K562 (cell line): Measurements from ENCODE around the gene ELFN2. TPM values are rescaled to one million over a fixed set of nuclear protein-coding genes. Genes with fewer than 3 reads are reported as not detected.

ENCODE experiments used
- C11orf30 ChIP-seq: fragments of 450-650 bp; IDR thresholded peaks from 2 replicates; pipeline ENCODE4 v1.6.1; 2016; ENCODE audit warnings: low read depth, mild to moderate bottlenecking
- E2F3 ChIP-seq: fragments of 250-450 bp; sonication (Bioruptor Pico); IDR thresholded peaks from 2 replicates; pipeline ENCODE4 v1.4.0; 2020; ENCODE audit warnings: mild to moderate bottlenecking
- FOXA1 ChIP-seq: fragments of 450-650 bp; IDR thresholded peaks from 2 replicates; pipeline ENCODE4 v1.6.1; 2016; ENCODE audit warnings: mild to moderate bottlenecking, borderline replicate concordance
- GTF2F1 ChIP-seq: IDR thresholded peaks from 2 replicates; pipeline ENCODE4 v1.6.1; 2011; ENCODE audit warnings: low read depth, low read length, improper control_type of control experiment
- KDM5B ChIP-seq: fragments of 200-600 bp; sonication (generic); IDR thresholded peaks from 2 replicates; pipeline ENCODE4 v1.6.1; 2012; ENCODE audit warnings: low read depth, mild to moderate bottlenecking, moderate library complexity, low read length, control low read depth, inconsistent platforms; ENCODE audit not compliant: insufficient replicate concordance
- LARP7 ChIP-seq: fragments of 450-650 bp; IDR thresholded peaks from 2 replicates; pipeline ENCODE4 v1.6.1; 2016
- MECOM ChIP-seq: fragments of 250-450 bp; sonication (Bioruptor Pico); IDR thresholded peaks from 2 replicates; pipeline ENCODE4 v1.8.0; 2022; ENCODE audit warnings: inconsistent platforms
- MYNN ChIP-seq, 2 experiments: sonication (generic); formaldehyde crosslinking in 1 of 2; IDR thresholded peaks; 2 replicates each; pipeline versions ENCODE4 v1.5.0 to v1.6.1; 2016 to 2020; ENCODE audit warnings: antibody characterized with exemption in 1 of 2, missing genetic modification reagents in 1 of 2
- POLR2G ChIP-seq: fragments of 200-400 bp; formaldehyde crosslinking; IDR thresholded peaks from 2 replicates; pipeline ENCODE4 v1.6.1; 2017; ENCODE audit warnings: low read depth, mild to moderate bottlenecking, antibody characterized with exemption, low read length, moderate library complexity
- SP2 ChIP-seq: IDR thresholded peaks from 2 replicates; pipeline ENCODE4 v1.6.1; 2011; ENCODE audit warnings: mild to moderate bottlenecking, low read depth, low read length, moderate library complexity; ENCODE audit not compliant: poor library complexity, severe bottlenecking; ENCODE audit errors: extremely low read depth
- TAF1 ChIP-seq: IDR thresholded peaks from 2 replicates; pipeline ENCODE4 v1.6.1; 2011; ENCODE audit warnings: mild to moderate bottlenecking, low read length, moderate library complexity; ENCODE audit not compliant: insufficient read depth, control insufficient read depth, severe bottlenecking; ENCODE audit errors: extremely low read depth
- ZNF23 ChIP-seq: fragments of 250-450 bp; sonication (Bioruptor Pico); IDR thresholded peaks from 2 replicates; pipeline ENCODE4 v1.4.0; 2020; ENCODE audit warnings: mild to moderate bottlenecking
- ZNF584 ChIP-seq: fragments of 200-800 bp; sonication (Bioruptor generic); IDR thresholded peaks from 2 replicates; pipeline ENCODE4 v1.6.1; 2016; ENCODE audit warnings: low read depth, mild to moderate bottlenecking, missing genetic modification characterization, missing compliant biosample characterization
- ZNF589 ChIP-seq: fragments of 200-800 bp; sonication (Bioruptor generic); IDR thresholded peaks from 2 replicates; pipeline ENCODE4 v1.6.1; 2016; ENCODE audit warnings: low read depth, missing genetic modification characterization, missing compliant biosample characterization
- polyA plus RNA-seq, 8 experiments: library from polyadenylated mRNA; depleted of rRNA in 4 of 8; stranded (reverse) in 5 of 8; unstranded in 3 of 8; fragments of >200 nt; fragmentation: Nextera tagmentation in 2 of 8; fragmentation: Illumina TruSeq in 1 of 8; extraction: Ambion mirVana in 2 of 8; extraction: Trizol in 1 of 8; gene quantifications; 2 replicates each; pipeline versions ENCODE4 v1.2.1 to v1.2.3, GENCODE V29; 2011 to 2014; ENCODE audit warnings: inconsistent platforms in 1 of 8, missing spikeins in 1 of 8
- total RNA-seq, 7 experiments: library from RNA; depleted of rRNA in 6 of 7; stranded (reverse); fragments of >200 nt in 6 of 7; fragmentation: Illumina TruSeq in 2 of 7; extraction: Trizol in 2 of 7; gene quantifications; 2 replicates each; pipeline versions ENCODE4 v1.2.1 to v1.2.3, GENCODE V29; 2011 to 2021; ENCODE audit warnings: low replicate concordance in 1 of 7
- TF ChIP-seq, protein P1 (sequence below): fragments of 250-450 bp; sonication (Bioruptor Pico); IDR thresholded peaks from 2 replicates; pipeline ENCODE4 v1.5.0; 2021; ENCODE audit warnings: mild to moderate bottlenecking, moderate library complexity
- TF ChIP-seq, protein P2 (sequence below): fragments of 450-650 bp; IDR thresholded peaks from 2 replicates; pipeline ENCODE4 v1.6.1; 2016
- TF ChIP-seq, protein P3 (sequence below): sonication (generic); formaldehyde crosslinking; IDR thresholded peaks from 2 replicates; pipeline ENCODE4 v1.8.1; 2023; ENCODE audit warnings: mild to moderate bottlenecking, missing genetic modification reagents, moderate library complexity

ELFN2 gene
- total and polyA plus RNA-seq, 9 of the 15 experiments (the other 6 are each of a cell fraction or from before 2014, with no cell fraction given) = not detected

DNA sequence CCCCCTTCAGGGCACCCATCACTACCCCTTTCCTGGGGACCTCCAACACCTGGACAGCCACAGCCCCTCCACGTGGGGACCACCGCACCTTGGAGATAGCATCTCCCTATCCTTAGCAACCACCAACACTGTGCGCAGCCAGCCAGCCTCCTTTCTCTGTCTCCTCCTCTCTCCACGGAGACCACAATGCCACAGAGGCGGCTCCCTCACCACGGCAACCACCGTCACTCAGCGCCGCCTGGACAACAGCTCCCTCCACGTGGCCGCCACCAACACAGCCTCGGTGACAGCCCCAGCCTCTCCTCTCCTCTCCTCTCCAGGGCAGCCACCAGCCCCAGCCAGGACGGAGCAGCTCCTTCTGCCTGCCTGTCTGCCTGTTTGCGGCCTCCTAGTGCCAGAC lies 10.5 kb downstream of the ELFN2 start (continued):
- TF ChIP-seq LARP7 (no peak), MECOM (CRISPR knock-in tag) (no peak), KDM5B (no peak), ZNF589 (CRISPR knock-in tag) (no peak), FOXA1 (no peak), ZNF23 (no peak), ZNF584 (no peak), SP2 (no peak), TAF1 (no peak), E2F3 (CRISPR knock-in tag) (no peak), GTF2F1 (no peak), MYNN (IDR thresholded peaks at IDR 0.05) (no peak), MYNN (CRISPR knock-in tag; IDR thresholded peaks at IDR 0.05) (no peak), C11orf30 (no peak), POLR2G (no peak)
- TF ChIP-seq, protein P1, sequence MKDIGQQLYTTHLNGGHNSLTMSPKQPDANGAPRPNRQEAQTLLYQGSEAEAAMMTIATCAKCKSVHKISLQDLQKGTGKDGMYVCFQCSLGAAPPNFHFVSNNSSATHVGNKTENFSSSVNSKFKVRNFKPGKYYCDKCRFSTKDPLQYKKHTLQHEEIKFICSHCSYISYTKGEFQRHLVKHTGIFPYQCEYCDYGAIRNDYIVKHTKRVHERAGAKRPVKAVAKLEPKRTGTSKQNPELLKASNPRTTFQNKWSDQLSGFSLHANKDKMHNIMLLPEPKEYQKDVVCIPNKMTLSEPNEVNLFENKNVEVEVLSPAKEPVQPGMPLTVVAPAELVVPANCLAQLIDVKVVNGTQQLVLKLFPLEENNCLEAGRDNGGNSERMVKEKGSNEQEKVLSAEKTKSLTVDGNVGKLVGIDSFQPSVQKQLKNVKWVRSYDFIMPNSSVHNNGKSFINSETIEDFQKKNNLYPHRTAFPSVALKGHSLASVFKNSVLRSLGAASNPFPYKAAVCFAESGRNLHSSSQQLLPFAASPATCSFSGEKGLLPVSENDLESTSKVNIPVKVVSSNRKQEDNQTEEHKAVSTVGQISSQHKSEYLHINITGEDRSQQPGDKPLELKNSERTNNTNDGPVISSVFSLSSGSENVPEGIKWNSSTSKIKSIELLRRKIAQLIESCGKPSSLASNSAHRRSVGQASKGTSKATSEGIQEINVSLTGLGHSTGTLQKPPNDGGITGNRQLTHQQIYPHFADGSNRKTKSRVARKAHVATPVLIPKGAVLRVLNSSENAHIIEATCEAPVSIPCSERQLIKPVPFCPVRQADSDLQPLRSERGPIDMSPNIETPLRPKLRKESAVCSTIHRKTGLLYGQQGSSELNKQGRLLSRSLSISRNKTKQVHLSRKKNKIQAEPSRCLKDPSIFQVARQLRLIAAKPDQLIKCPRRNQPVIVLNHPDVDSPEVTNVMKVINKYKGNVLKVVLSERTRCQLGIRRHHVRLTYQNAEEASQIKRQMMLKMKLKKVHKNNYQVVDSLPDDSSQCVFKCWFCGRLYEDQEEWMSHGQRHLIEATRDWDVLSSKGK (CRISPR knock-in tag) = no peak
- TF ChIP-seq, protein P2, sequence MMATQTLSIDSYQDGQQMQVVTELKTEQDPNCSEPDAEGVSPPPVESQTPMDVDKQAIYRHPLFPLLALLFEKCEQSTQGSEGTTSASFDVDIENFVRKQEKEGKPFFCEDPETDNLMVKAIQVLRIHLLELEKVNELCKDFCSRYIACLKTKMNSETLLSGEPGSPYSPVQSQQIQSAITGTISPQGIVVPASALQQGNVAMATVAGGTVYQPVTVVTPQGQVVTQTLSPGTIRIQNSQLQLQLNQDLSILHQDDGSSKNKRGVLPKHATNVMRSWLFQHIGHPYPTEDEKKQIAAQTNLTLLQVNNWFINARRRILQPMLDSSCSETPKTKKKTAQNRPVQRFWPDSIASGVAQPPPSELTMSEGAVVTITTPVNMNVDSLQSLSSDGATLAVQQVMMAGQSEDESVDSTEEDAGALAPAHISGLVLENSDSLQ = peak; percentile 36; the same call in 1 of the 2 replicates
- TF ChIP-seq, protein P3, sequence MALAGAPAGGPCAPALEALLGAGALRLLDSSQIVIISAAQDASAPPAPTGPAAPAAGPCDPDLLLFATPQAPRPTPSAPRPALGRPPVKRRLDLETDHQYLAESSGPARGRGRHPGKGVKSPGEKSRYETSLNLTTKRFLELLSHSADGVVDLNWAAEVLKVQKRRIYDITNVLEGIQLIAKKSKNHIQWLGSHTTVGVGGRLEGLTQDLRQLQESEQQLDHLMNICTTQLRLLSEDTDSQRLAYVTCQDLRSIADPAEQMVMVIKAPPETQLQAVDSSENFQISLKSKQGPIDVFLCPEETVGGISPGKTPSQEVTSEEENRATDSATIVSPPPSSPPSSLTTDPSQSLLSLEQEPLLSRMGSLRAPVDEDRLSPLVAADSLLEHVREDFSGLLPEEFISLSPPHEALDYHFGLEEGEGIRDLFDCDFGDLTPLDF (CRISPR knock-in tag) = no peak
